NCI-H1048 (cell line): ENCODE results near the gene PGA5.
"Not testable (repeated sequence)": the region's sequence is repeated elsewhere in the genome, so short reads cannot be mapped to it uniquely, and the experiment has no call there.

Source experiments
- DNase-seq: peaks from one replicate; lab custom pipeline; 2025; lab: John Stamatoyannopoulos, UW

The PGA5 gene

DNA sequence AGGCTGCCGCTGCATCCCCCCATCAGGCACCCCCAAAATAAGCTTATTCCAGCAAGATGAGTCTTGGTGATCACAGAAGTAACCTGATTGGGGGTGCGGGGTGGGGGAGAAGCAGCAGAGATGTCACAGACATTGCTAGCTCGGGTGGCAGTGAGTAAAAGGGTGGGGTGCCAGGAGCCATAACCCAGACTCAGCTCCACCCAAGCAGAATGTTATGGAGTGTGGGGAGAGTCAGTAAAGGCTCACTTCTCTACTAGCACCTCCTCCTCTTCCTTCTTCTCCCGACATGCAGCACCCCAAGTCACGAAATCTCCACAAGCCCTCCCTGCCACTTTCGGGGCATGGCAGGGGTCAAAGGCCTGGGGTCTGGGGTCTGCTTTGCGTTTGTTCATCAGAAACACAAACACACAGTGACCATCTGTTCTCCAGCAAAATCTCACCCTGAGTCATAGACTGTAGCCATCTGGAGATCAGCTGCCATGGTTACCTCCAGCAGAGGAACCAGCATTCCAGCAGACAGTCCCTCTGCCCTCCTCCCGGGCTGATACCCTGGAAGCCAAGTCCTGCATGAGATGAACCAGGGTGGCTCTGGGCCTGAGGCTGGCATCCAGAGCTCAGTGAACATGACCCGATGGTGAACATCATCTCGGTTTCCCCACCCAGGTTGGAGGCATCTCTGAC is 14.4 kb upstream of the PGA5 start:
- DNase-seq = not testable (repeated sequence)

DNA sequence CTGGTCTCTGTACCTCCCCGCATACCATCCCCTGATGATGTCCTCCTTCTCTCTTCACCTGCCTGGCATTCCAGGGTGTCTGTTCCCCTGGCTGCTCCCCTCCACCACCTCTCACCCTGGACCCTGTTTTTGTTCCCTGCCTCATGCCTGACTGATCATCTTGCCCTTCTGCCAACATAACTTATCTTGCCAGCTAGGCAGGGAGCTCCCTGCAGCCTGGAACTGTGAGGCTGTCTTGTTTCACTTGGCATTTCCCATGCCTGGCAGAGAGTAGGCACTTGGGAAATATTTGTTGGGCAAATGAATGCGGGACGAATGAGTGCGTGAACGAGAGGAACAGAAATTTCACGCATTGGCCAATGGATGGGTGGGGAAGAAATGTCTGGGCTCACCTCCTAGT is 11.5 kb upstream of the PGA5 start:
- DNase-seq = not testable (repeated sequence)

DNA sequence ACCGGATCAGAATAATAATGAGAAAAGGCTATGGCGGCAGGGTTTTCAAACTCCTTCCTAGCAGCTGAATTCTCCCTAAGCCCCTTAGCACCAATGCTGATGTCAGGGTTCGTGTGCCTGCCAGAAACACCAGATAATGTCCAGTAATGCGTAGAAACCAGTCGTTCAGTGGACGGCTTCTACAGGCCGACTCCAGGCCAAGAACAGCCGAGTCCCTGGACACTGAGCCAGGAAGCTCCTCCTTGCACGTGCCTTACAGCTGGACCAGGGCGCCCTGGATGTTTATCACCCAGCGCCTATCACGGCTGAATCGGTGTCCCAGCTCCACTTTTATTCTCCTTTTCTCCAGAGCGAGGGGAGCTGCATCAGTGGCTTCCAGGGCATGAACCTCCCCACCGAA is 9.9 kb upstream of the PGA5 start:
- DNase-seq = not testable (repeated sequence)

DNA sequence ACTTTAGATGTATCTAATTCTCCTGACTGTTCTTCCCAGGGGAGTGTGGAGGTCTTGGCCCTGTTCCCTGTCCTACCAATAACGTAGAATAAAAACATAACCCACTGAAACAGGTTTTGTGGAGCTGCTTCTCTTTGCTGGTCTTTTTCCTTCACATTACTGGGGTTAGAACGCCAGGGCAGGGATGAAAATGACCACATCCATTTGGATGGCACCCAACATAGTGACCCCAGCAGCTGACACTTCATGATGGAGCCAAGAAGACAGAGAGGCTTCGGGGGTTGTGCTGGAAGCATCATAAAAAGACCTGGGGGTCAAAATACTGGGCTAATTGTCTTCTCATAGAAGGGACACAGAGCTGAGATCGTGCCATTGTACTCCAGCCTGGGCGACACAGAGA is 9.4 kb upstream of the PGA5 start:
- DNase-seq = not testable (repeated sequence)

DNA sequence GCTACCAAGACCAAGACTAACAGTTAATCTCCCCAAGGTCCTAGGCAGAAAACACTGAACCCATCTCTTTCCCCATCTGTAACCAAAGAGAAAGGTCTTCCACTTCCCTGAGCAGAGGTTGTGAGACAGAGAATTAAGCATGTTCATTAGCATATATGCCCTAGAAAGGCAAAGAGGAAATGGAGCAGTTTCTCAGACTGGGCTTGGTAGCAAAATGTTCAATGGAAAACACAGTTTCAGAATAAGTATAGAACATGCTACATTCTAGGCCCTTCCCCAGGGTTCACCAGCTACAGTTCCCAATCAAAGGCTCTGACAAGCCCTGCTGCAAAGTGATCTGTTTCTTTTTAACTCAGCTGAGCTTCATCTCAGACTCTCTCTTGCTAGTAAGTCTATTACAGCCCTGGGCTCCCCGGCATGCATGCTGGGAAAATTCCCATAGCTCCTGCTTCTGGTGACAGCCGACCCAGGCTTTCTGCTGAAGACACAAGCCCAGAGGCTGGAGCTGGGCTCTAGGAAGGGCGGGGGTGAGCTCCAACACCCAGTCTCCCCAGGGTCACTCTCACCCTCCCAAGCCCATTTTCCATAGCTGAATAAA is 8.3 kb upstream of the PGA5 start:
- DNase-seq = not testable (repeated sequence)

DNA sequence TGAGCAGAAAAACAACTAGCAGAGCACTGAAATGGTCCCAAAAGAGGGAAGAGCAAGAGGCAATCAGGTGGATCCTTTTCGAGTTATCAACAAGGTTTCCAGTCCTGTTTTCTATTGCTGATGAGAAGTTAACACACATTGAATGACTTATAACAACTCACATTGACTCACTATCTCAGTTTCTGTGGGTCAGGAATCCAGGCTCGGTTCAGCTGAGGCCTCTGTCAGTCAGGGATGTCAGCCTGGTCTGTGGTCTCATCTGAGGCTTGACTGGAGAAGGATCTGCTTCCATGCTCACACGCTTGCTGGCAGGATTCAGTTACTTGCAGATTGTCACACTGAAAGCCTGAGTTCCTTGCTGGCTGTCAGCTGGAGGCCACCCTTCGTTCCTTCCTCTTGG is 3.8 kb upstream of the PGA5 start:
- not testable (repeated sequence) for DNase-seq

DNA sequence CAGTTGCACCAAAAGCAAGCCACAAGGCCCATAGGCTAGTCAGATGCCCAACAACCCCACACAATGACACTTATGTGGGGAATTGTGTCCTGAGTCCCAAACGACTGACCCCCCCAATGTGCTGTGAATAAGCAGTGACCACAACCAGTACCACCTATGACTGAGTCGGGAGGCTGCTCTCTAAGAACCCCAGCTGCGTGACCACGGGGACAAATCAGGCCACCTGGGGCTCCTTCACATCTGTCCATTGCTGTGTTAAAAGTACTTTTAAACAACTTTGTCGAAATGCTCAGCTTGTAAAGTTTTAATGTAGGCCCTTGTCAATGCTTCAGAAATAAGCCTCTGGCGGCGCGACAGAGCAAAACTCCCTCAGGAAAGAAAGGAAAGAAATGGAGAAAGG is 687 bp upstream of the PGA5 start:
- not testable (repeated sequence) for DNase-seq

DNA sequence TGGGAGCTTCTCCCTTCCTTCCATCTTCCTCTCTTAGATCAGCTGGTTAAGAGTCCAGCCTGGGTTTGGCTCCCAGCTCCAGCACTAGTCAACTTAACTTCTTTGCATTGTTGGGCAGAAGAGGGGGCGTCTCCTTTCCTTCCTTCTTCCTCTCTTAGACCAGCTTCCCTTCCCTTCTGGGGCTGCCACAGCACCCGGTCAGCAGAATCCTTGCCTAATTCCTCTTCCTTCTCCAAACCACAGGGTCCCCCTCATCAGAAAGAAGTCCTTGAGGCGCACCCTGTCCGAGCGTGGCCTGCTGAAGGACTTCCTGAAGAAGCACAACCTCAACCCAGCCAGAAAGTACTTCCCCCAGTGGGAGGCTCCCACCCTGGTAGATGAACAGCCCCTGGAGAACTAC is 551 bp downstream of the PGA5 start:
- not testable (repeated sequence) for DNase-seq

DNA sequence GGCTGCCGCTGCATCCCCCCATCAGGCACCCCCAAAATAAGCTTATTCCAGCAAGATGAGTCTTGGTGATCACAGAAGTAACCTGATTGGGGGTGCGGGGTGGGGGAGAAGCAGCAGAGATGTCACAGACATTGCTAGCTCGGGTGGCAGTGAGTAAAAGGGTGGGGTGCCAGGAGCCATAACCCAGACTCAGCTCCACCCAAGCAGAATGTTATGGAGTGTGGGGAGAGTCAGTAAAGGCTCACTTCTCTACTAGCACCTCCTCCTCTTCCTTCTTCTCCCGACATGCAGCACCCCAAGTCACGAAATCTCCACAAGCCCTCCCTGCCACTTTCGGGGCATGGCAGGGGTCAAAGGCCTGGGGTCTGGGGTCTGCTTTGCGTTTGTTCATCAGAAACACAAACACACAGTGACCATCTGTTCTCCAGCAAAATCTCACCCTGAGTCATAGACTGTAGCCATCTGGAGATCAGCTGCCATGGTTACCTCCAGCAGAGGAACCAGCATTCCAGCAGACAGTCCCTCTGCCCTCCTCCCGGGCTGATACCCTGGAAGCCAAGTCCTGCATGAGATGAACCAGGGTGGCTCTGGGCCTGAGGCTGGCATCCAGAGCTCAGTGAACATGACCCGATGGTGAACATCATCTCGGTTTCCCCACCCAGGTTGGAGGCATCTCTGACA is 4.4 kb downstream of the PGA5 start:
- DNase-seq = not testable (repeated sequence)

DNA sequence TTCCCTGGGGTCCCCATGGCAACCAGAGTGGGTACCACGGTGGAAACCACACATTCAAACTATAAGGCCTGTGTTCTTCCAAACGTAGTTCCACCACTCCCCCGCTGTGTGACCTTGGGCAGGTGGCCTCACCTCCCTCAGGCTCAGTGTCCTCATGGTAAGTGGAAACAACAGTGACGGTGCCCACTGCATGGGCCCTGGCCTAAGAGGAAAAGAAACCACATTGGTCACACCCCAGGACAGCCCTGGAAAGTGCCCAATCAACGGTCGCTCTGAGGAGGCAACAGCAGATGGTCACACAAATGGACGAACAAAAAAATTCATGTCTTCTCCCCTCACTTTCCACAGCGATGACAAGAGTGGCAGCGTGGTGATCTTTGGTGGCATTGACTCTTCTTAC is 7.1 kb downstream of the PGA5 start:
- DNase-seq = not testable (repeated sequence)

DNA sequence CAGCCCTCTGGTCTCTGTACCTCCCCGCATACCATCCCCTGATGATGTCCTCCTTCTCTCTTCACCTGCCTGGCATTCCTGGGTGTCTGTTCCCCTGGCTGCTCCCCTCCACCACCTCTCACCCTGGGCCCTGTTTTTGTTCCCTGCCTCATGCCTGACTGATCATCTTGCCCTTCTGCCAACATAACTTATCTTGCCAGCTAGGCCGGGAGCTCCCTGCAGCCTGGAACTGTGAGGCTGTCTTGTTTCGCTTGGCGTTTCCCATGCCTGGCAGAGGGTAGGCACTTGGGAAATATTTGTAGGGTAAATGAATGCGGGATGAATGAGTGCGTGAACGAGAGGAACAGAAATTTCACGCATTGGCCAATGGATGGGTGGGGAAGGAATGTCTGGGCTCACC is 8.2 kb downstream of the PGA5 start:
- not testable (repeated sequence) for DNase-seq

DNA sequence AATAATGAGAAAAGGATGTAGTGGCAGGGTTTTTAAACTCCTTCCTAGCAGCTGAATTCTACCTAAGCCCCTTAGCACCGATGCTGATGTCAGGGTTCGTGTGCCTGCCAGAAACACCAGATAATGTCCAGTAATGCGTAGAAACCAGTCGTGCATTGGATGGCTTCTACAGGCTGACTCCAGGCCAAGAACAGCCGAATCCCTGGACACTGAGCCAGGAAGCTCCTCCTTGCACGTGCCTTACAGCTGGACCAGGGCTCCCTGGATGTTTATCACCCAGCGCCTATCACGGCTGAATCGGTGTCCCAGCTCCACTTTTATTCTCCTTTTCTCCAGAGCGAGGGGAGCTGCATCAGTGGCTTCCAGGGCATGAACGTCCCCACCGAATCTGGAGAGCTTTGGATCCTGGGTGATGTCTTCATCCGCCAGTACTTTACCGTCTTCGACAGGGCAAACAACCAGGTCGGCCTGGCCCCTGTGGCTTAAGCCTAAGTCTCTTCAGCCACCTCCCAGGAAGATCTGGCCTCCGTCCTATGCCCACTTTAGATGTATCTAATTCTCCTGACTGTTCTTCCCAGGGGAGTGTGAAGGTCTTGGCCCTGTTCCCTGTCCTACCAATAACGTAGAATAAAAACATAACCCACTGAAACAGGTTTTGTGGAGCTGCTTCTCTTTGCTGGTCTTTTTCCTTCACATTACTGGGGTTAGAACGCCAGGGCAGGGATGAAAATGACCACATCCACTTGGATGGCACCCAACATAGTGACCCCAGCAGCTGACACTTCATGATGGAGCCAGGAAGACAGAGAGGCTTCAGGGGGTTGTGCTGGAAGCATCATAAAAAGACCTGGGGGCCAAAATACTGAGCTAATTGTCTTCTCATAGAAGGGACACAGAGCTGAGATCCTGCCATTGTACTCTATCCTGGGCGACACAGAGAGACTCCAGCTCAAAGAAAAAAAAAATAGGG is 10.1 kb downstream of the PGA5 start:
- DNase-seq = not testable (repeated sequence)

DNA sequence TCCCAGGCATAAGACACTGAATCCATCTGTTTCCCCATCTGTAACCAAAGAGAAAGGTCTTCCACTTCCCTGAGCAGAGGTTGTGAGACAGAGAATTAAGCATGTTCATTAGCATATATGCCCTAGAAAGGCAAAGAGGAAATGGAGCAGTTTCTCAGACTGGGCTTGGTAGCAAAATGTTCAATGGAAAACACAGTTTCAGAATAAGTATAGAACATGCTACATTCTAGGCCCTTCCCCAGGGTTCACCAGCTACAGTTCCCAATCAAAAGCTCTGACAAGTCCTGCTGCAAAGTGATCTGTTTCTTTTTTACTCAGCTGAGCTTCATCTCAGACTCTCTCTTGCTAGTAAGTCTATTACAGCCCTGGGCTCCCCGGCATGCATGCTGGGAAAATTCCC is 11.4 kb downstream of the PGA5 start:
- not testable (repeated sequence) for DNase-seq

DNA sequence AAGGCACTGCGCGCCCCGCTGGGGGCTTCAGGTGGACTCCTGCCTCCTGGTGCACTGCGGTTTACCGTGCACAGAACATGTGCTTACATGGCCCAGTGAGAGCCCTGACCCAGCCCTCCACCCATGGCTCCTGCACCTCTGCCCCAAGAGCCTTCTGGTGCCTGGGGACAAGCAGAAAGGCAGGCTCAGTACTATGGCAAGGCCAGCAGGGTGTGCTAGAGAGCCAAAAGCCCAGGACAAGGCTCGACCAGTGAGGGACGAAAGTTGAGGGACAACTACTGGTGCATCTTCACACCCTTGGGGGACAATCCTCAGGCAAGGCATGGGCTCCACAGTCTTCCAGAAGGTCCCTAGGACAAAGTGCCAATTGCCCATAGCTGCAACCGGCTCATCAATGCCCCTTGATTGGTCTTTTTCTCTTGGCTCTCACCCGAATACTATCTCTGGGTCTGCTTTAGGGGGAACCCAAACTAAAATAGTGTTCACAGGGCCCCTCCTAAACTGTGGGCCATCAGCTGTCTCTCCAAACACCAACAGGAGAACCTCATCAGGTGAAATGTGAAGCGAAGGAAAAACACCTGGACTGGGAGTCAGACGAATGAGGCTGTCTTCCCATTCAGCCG is 13.5 kb downstream of the PGA5 start:
- DNase-seq = no peak

DNA sequence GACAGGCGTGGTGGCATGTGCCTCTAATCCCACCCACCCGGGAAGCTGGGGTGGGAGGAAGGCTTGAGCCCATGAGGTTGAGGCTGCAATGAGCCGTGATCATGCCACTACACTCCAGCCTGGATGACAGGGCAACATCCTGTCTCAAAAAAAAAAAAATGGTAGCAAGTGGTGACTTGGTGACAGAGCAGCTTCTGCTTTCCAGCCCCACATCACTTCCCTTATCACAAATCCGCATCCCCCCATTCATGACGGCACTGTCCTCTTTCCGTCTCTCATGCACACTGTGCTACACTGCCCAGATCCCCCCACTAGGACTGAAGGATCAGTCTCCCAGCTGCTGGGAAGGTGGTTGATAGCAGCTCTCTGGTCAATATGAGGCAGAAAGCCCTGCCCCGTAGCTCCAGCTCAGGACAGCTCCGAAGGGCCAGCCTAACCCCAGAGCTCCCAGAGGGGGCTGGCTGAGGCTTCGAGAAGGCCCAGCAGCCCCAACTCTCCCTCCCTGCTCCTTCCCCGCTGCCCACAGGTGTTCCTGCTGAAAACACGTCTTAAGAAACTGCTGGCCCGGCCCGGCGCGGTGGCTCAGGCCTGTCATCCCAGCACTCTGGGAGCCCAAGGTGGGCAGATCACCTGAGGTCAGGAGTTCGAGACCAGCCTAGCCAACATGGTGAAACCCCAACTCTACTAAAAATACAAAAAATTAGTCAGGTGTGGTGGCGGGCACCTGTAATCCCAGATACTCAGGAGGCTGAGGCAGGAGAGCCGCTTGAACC is 15.9 kb downstream of the PGA5 start:
- no peak for DNase-seq

DNA sequence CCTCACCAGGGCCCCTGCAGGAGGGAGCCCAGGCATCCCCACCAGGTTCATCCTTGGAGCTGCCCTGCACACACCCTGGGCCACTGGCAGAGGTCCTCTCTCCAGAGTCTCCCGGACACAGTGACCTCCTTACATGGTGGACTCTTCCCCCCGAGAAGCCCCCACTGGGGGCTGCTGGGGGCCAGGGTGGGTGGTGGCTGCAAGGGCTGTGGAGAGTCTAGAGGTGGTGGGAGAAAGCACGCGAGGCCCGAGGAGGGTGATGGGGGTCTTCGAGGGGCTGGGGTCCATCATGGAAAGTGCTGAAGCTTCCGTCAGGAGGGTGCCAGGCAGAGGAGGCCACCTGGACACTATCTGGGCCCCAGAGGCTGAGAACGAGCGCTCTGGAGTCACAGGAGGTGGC is 17.6 kb downstream of the PGA5 start:
- no peak for DNase-seq

DNA sequence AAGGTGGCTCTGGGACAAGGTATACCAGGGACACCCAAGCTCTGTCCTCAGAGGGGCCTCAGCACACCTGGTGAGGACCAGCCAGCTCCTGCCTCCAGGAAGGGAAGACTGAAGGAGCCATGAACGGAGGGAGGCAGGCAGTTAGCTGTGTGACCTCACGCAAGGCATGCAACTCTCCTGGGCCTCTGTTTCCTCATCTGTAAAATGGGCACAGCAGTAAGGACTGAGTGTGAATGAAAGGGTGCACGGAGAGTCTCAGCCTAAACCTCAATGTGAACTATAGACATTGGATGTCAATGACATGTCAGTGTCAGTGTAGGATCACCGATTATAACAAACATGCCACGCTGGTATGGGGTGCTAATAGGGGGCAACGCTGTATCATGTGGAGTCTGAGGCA is 18.4 kb downstream of the PGA5 start:
- DNase-seq = no peak

DNA sequence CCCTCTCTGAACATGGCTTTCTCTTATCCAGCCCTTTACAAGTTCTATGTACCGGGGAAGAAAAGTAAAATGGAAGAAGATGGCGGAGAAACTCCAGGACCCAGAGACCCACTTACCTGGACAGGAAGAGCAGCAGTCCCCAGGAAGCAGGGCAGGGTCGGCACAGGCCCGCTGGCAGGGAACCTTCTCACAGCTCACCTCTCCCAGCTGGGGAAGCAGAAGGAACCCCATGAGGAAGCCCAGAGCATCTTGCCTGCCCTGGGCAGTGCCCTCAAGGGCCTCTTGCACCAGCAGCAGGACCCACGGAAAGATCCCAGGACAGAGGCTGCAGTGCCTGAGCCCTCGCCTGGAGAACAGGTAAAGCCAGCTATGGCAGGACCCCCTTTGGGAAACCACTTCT is 23.4 kb downstream of the PGA5 start:
- no peak for DNase-seq

DNA sequence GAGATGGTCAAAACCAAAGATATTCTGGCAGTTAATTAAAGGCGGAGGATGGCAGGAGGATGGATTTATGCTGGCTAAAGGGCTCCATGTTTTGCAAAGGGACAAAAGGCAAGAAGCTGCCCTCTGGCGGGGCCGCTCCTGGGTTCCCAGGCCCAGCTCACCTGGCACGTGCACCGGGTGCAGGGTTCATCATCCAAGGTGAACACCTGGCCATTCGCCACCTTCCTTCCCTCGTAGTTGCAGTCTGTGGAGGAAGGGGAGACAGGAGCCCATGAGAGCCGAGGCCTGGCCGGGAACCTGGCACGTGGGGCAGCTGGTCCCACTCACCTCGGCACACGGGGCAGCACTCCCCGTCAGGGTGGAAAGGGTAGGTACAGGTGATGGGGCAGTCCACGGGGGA is 23.8 kb downstream of the PGA5 start:
- DNase-seq = no peak

DNA sequence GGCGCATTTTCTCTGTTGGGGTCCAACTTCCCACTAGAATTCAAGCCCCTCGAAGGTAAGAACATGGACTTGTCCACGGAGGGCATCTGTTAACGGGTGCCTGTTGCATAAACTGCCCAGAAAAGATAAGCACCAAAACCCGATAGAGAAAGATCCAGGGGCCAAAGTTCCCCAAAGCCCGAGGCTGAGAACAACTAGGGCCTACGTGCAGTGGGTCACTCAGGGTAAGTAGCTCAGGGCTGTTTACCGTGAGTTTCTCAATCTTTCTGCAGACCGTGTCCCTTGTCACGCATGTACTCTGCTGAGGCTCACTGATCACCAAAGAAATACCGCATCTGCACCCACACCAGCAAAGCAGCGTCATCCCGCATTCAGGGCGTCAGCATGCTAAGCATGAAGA is 24.4 kb downstream of the PGA5 start:
- no peak for DNase-seq

DNA sequence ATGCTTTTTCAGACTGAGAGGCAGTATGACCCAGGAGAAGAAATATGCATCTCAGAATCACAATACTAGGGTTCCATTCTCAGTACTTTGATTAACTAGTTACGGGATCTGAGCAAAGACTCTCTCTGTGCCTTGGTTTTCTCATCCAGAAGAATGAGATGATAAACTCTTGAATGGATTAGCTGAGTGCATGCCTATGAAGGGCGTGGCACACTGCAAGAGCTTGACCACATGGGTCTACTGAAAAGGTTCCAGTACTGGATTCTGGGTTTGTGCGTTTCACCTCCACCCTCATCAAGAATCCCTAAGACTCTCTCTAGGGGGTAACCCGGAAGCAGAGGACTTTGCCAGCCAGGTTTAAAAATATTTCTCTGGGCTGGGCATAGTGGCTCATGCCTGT is 25.6 kb downstream of the PGA5 start:
- no peak for DNase-seq
